GM21576 (cell line): ENCODE measurements around the gene PCNX3.
"Not testable (repeated sequence)": the region's sequence is repeated elsewhere in the genome, so short reads cannot be mapped to it uniquely, and the experiment has no call there.

Experiments
- ATAC-seq: cut with Tn5 transposase; IDR thresholded peaks from one replicate; pipeline ENCODE4 v1.9.1; 2021; ENCODE audit warnings: mild to moderate bottlenecking, moderate library complexity; ENCODE audit not compliant: unreplicated experiment

PCNX3 gene

DNA sequence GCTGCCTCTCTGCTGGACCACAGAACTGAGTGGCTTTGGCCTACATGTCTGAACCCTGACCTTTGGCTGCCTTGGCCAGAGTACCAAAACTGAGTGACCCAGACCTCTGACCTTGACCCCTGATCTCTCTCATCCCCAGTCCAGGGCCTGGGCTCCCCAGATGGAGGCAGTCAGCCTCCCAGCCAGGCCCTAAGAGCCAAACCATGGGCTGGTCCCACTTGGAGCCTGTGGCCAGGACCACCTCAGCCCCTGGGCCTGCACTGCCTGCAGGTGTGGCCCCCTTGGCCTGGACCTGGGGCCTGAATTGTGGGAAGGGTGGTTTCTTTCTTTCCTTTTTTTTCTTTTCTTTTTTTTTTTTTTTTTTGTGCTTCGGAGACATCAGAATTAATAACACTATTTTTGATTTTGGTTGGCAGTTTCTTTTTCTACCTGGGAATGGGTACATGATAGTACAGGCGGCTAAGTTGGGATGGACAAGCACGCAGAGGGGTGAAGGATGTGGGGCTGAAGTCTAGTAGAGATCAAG lies 21.5 kb downstream of the PCNX3 start:
- ATAC-seq: no peak

GRCh38 chr11:65637794-65638419 lies 22.3 kb downstream of the PCNX3 start, which contains the start of gene SIPA1:
Gene SIPA1, plus strand, starts transcription at chr11:65638101. Its CDS starts 2,821 bp downstream, at chr11:65640922.
- peak; percentile 35 for ATAC-seq

GRCh38 chr11:65639228-65639597 lies 23.6 kb downstream of the PCNX3 start:
- not testable (repeated sequence) for ATAC-seq

DNA sequence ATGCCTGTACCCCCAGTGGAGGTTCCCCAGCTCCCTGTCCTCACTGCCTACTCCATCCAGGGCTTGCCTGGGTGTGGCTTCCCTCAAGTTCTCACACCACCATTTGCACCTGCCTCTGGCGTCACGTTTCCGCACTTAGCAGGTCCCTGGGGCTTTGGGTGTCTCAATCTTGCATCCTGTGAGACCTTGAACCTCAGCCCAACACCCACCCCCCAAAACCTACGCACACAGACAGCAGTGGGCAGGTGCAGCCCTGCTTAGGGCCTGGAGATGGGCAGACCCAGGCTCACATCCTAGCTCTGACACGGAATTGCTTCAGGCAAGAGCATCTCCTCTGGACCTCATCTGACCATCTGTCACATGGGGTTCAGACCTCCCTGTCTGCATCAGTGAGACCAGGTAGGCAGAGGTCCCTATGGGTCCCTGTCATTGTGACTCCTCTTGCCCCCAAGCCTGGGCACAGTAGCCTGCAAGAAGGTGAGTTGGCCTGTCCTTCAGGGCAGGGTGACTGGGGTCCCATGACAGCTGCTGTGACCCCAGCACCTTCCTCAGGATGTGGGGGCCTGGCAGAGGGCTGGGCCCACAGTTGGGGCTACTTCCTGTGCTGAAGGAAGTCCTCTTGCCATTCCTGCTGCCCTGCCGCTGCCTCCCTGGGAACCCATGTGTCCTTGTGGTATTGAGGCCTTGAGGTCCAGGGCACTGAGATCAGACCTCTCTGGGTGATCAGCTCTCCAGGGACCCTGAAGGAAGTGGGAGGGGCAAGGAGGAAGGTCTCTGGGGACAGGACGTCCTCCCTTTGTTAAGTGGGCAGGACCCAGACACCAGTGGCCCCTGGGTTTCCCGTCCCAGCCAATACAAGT lies 24.3 kb downstream of the PCNX3 start:
- ATAC-seq: peak; percentile 42

DNA sequence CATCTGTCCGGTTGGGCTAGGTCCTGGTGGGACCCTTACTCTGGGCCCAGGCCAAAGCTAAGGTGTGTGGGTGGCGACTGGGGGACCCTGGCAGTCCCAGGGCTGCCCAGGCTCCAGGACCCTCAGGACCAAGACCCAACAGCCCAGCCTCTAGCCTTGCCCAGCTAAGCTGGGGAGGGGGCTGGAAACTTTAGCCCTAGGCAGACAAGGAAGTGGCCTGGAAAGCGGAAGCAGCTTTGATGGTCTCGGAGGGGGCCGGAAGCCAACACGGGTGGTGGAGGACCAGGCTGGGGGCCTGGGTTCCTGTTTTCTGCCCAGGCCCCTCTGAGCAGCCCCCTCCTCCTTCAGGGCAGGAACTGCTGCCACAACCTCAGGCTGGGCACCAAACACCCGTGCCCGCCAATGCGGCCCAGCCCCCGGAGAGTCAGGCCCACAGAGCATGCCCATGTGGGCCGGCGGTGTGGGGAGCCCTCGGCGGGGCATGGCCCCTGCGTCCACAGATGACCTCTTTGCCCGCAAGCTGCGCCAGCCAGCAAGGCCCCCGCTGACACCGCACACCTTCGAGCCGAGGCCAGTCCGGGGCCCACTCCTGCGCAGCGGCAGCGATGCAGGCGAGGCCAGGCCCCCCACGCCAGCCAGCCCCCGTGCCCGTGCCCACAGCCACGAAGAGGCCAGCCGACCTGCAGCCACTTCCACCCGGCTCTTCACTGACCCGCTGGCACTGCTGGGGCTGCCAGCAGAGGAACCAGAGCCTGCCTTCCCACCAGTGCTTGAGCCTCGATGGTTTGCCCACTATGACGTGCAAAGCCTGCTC lies 25.1 kb downstream of the PCNX3 start:
- ATAC-seq: no peak

GRCh38 chr11:65641297-65642013 lies 25.9 kb downstream of the PCNX3 start:
- ATAC-seq: no peak

- ATAC-seq: no peak
These were observed 26.6 kb downstream of the PCNX3 start for GRCh38 chr11:65642014-65642671.

- ATAC-seq: no peak
These were observed 28.4 kb downstream of the PCNX3 start for GRCh38 chr11:65643971-65644370.

DNA sequence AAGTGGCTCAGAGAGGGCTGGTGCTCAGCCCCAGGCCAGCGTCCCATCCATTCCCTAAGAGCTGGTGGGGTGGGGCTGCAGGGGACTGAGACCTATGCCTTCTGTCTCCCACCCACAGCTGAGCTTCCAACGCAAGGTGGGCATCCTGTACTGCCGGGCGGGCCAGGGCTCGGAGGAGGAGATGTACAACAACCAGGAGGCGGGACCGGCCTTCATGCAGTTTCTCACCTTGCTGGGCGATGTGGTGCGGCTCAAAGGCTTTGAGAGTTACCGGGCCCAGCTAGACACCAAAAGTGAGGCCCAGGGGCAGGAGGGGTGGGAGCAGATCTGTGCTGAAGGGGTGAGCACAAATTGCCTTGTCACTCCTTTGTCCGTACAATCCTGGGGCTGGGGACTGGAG lies 29.3 kb downstream of the PCNX3 start:
- ATAC-seq: no peak

DNA sequence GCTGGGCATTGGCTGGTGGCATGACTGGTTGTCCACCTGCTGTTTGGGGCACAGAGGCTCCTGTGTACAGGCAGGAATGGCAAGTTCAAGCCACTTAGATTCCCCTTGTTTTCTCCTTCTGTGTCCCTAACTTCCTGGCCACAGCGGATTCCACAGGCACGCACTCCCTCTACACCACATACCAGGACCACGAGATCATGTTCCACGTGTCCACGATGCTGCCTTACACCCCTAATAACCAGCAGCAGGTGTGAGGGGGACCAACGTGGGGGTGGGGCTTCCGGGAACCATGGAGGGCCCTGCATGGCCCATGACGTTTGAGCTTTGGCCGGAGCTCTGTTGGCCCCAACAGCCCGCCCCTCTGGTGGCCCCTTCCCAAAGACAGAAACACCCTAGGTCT lies 30.1 kb downstream of the PCNX3 start:
- no peak for ATAC-seq

DNA sequence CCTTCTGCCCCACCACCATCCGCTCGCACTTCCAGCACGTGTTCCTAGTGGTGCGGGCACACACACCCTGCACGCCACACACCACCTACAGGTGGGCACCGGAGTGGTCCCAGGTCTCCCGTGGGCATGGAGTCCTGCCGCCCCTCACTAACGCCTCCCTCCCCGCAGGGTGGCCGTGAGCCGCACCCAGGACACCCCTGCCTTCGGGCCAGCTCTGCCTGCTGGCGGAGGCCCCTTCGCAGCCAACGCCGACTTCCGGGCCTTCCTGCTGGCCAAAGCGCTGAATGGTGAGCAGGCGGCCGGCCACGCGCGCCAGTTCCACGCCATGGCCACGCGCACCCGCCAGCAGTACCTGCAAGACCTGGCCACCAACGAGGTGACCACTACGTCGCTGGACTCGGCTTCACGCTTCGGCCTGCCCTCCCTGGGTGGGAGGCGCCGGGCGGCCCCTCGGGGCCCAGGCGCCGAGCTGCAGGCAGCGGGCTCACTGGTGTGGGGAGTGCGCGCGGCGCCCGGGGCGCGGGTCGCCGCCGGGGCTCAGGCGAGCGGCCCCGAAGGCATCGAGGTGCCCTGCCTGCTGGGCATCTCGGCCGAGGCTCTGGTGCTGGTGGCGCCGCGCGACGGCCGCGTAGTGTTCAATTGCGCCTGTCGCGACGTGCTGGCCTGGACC lies 30.8 kb downstream of the PCNX3 start:
- ATAC-seq: no peak

DNA sequence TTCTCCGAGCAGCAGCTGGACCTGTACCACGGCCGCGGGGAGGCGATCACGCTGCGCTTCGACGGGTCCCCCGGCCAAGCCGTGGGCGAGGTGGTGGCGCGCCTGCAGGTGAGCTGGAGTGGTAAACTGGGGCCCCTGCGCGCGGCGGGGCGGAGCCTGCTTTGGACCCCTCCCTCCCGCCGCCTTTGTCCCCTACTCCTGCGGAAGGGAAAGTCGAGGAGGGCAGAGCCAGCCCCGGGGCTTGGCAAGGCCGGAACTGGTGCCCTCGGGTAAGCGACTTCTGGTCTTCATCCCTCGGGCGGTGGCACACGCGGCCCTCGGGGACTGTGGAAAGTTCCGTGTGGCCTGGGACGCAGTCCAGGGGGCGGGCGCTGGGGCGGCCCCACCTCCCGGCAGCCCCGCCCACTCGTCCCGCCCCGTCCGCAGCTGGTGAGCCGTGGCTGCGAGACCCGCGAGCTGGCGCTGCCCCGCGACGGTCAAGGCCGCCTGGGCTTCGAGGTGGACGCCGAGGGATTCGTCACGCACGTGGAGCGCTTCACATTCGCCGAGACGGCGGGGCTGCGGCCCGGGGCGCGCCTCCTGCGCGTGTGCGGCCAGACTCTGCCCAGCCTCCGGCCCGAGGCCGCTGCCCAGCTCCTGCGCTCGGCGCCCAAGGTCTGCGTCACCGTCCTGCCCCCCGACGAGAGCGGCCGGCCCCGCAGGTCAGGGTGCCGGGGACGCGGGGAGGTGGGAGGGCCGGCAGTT lies 31.6 kb downstream of the PCNX3 start:
- ATAC-seq: no peak

DNA sequence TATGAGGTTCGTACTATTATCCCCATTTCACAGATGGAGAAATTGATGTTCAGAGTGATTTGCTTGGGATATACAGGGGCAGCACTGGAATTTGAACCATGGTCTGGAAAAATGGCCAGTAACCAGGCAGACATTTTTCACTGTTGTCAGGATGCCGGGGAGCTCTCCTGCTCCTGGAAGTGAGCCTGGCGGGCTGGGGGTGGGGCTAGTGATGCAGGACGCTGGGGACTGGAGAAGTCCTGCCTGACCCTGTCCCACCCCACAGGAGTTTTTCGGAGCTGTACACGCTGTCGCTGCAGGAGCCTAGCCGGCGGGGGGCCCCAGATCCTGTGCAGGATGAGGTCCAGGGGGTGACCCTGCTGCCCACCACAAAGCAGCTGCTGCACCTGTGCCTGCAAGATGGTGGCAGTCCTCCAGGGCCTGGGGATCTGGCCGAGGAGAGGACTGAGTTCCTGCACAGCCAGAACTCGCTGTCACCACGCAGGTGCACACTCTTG lies 33.5 kb downstream of the PCNX3 start:
- ATAC-seq: no peak

- no peak for ATAC-seq
These were observed 34.3 kb downstream of the PCNX3 start for GRCh38 chr11:65649656-65650546.

- no peak for ATAC-seq
These were observed 35.2 kb downstream of the PCNX3 start for GRCh38 chr11:65650547-65651338.

GRCh38 chr11:65651339-65651588 lies 35.7 kb downstream of the PCNX3 start:
- ATAC-seq: no peak
